COLO668 (cell line): Measurements from ENCODE around the gene MAEA.
"Not testable (repeated sequence)": the region's sequence is repeated elsewhere in the genome, so short reads cannot be mapped to it uniquely, and the experiment has no call there.

ENCODE experiments used
- DNase-seq: peaks from one replicate; lab custom pipeline; 2025; ENCODE audit not compliant: unreplicated experiment; lab: John Stamatoyannopoulos, UW

The MAEA gene

GRCh38 chr4:1333256-1333655, 43.6 kb downstream of the MAEA start:
- no peak for DNase-seq

DNA sequence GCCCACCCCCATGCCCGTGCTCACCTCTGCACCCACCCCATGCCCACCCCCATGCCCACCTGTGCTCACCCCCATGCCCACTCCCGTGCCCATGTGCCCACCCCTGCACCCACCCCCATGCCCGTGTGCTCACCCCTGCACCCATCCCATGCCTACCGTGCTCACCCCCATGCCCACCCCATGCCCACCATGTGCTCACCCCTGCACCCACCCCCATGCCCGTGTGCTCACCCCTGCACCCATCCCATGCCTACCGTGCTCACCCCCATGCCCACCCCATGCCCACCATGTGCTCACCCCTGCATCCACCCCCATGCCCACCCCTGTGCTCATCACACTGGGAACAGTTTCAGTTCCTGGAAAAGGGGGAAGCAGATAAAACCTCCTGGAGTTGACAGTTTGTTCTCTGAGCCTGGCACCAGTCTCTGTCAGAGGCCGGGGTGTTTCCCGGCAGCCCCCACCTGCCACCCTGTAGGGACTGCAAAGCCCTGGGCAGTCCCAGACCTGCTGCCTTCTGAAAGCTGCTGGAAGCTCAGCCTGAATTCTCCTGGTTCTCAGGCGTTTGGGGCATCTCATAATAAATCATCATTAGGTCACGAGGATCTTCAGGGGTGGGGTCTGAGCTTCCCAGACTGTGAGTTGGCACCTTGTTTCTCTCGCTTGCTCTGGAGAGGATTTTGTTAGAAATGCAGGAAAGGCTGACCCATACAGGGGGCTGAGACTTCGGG, 44.3 kb downstream of the MAEA start:
- not testable (repeated sequence) for DNase-seq

GRCh38 chr4:1334579-1334895, 44.8 kb downstream of the MAEA start:
- no peak for DNase-seq

- not testable (repeated sequence) for DNase-seq
Observed at GRCh38 chr4:1335193-1335883, 45.6 kb downstream of the MAEA start.

DNA sequence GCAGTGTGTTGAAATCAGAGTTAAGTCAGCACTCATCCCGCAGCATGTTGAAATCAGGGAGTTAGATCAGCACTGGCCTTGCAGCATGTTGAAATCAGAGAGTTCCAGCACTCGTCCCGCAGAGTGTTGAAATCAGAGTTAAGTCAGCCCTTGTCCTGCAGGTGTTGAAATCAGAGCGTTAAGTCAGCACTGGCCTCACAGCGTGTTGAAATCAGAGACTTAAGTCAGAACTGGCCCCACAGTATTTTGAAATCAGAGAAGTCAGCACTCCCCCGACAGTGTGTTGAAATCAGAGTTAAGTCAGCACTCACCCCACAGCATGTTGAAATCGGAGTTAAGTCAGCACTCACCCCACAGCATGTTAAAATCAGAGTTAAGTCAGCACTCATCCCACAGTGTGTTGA, 46.4 kb downstream of the MAEA start:
- DNase-seq: no peak

DNA sequence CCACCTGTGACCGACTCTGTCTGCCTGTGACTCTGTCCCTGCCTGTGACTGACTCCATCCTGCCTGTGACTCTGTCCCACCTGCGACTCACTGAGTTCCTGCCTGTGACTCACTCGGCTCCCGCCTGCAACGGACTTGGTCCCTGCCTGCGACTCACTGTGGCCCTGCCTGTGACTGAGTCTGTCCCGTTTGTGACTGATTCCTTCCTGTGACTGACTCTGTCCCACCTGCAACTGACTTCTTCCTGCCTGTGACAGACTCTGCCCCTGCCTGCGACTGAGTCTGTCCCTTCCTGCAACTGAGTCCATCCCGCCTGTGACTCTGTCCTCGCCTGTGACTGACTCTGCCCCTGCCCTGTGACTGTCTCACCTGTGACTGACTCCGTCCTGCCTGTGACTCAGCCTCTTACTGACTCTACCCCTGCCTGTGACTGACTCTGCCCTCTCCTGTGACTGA, 47.7 kb downstream of the MAEA start:
- DNase-seq: no peak

GRCh38 chr4:1337951-1338751, 48.5 kb downstream of the MAEA start:
- DNase-seq: no peak

DNA sequence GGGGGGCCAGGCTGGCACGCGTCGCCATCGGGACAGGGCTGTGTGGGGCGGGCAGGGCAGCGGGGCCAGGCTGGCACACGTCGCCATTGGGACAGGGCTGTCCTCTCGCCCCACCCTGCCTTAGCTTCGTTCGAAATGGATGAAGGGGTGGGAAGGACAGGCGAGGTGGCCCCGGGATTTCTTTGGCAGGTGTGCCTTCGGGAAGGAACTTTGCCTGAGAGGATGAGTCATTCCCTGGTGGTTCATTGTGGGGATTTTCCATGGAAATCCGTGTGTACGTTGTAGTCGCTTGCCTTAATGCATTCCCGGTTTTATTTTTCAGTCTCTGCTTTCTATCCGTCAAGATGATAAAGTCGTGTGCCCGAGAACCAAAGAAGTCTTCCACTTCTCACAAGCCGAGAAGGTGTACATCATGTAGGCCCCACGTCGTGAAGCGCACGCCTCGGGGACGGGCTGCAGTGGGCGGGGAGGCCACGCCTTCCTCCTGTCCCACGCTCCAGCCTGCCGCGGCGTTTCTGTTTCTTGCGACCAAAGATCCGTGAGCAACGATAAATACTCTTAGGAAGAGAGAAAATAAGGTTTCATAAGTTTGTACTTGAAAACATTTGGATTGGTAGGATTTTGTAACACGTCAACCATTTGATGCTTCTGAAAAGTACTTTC, 49.2 kb downstream of the MAEA start:
- DNase-seq: no peak

DNA sequence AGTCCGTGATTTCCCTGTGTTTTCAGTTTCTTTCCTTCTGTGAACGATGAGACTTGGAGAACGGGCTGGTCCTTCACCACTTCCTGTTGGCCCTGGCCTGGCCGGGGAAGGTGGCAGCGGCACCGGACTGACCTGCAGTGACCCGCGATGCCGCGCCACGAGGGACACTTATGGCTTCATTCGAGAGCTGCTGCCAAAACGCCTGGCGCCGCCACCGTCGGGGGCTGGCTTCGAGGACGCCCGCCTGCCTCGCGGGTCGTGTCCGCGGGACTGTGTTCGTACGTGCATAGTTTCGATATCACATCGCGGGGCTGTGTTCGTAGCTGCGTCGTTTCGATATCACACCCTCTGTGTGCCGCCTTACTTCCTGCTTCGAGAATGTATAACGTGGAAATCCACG, 49.8 kb downstream of the MAEA start:
- DNase-seq: no peak

- DNase-seq: no peak
Observed at GRCh38 chr4:1340181-1340747, 50.6 kb downstream of the MAEA start.

DNA sequence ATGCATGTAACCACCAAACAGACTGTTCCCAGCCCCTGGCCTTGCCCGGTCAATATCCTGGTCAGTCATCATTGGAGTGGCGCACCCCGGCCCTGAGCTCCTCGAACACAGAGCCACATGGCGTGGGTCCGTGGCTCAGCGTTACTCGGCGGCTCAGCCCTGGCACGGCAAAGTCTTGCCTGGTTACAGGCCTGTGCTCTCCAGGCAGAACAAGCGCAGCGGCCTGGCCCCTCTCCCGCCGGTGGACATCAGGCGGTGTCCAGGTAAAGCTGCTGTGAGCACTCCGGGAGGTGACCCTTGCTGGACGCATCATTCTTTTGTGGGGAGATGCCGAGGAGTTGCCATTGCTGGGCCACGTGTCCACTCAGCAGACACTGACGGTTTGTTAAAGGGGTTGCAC, 51.2 kb downstream of the MAEA start:
- DNase-seq: no peak

DNA sequence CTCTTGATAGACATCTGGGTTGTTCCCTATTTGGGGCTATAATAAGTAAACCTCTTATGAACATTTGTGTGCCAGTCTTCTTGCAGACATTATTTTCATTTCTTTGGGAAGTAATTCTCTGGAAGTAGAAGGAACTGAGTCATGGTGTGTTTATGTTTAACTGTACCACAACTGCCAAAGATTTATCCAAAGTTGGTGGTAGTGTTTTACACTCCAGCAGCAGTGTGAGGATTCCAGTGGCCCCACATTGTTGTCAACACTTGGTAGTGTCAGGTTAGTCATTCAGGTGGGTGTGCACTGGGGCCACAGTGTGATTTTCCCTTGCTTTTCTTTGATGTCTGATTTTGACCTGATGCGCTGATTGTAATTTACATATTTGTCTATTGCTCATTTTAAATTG, 52.3 kb downstream of the MAEA start:
- DNase-seq: no peak

GRCh38 chr4:1344696-1345095, 55.0 kb downstream of the MAEA start:
- DNase-seq: no peak

GRCh38 chr4:1345903-1346780, 56.5 kb downstream of the MAEA start:
- peak; percentile 64 for DNase-seq

- DNase-seq: peak; percentile 99
Observed at GRCh38 chr4:1346781-1347409, 57.2 kb downstream of the MAEA start, which contains the start of gene UVSSA. UVSSA (plus strand) TSS chr4:1347208; CDS start chr4:1348092, 884 bp downstream.

- DNase-seq: peak; percentile 79
Observed at GRCh38 chr4:1347410-1347864, 57.7 kb downstream of the MAEA start.

DNA sequence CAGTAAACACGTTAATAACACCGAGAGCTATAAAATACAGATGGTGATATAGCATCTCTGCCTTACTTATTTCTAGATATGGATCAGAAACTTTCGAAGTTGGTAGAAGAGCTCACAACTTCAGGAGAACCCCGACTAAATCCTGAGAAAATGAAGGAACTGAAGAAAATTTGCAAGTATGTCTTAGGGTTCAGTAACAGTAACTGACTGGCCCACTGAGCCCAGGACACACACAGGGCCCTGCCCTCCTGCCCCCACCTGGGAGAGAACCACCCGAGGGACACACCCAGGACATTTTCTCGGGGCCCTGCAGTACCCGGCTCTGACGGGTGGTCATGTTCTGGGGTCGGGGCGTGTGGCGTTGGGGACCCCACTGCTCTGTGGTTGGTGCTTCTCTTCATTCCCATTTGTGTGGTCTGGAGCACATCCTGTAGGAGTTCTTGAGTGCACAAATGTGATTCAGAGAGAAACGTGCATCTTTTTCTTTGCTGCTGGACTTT, 58.4 kb downstream of the MAEA start:
- DNase-seq: no peak

- no peak for DNase-seq
Observed at GRCh38 chr4:1348746-1349145, 59.1 kb downstream of the MAEA start.
